SK-N-SH treated with all-trans-retinoic acid at 6 μM for 48 hours (cell line): ENCODE results near the gene PTBP3.

Experiments
- ATAC-seq: fragments of 200-7000 bp; cut with Tn5 transposase; 3 replicates; pipeline ENCODE4 v1.9.1; 2020; ENCODE audit warnings: mild to moderate bottlenecking, moderate library complexity
- ARNTL ChIP-seq: fragments of 450-650 bp; formaldehyde crosslinking; IDR thresholded peaks from 2 replicates; pipeline ENCODE4 v1.5.0; 2020; ENCODE audit warnings: low read depth, mild to moderate bottlenecking, moderate library complexity, borderline replicate concordance
- BACH2 ChIP-seq: fragments of 250-450 bp; sonication (Bioruptor Pico); IDR thresholded peaks from 2 replicates; pipeline ENCODE4 v1.9.0; 2021; ENCODE audit warnings: mild to moderate bottlenecking, borderline replicate concordance
- CSDC2 ChIP-seq: fragments of 250-450 bp; sonication (Bioruptor Pico); IDR thresholded peaks from 2 replicates; pipeline ENCODE4 v1.5.0; 2020; ENCODE audit warnings: mild to moderate bottlenecking, moderate library complexity
- GLIS3 ChIP-seq: fragments of 250-450 bp; sonication (Bioruptor Pico); IDR thresholded peaks from 2 replicates; pipeline ENCODE4 v1.5.0; 2020; ENCODE audit warnings: mild to moderate bottlenecking, moderate library complexity
- ISL1 ChIP-seq: fragments of 250-450 bp; sonication (Bioruptor Pico); IDR thresholded peaks from 2 replicates; pipeline ENCODE4 v2.1.2; 2022; ENCODE audit warnings: mild to moderate bottlenecking, moderate library complexity
- PPARA ChIP-seq: fragments of 250-450 bp; sonication (Bioruptor Pico); IDR thresholded peaks from 2 replicates; pipeline ENCODE4 v1.5.0; 2020; ENCODE audit warnings: mild to moderate bottlenecking, borderline replicate concordance
- RARB ChIP-seq: fragments of 250-450 bp; sonication (Bioruptor Pico); IDR thresholded peaks from 2 replicates; pipeline ENCODE4 v1.8.0; 2021; ENCODE audit warnings: mild to moderate bottlenecking, moderate library complexity
- TCF4 ChIP-seq: fragments of 250-450 bp; sonication (Bioruptor Pico); IDR thresholded peaks from 2 replicates; pipeline ENCODE4 v1.8.0; 2021; ENCODE audit warnings: mild to moderate bottlenecking, moderate library complexity, borderline replicate concordance
- TOX ChIP-seq: fragments of 250-450 bp; sonication (Bioruptor Pico); IDR thresholded peaks from 2 replicates; pipeline ENCODE4 v1.8.0; 2021; ENCODE audit warnings: mild to moderate bottlenecking, moderate library complexity, borderline replicate concordance
- ZC3H10 ChIP-seq: fragments of 250-450 bp; sonication (Bioruptor Pico); IDR thresholded peaks from 2 replicates; pipeline ENCODE4 v1.5.1; 2021; ENCODE audit warnings: mild to moderate bottlenecking, moderate library complexity
- ZFP3 ChIP-seq: fragments of 250-450 bp; sonication (Bioruptor Pico); IDR thresholded peaks from 2 replicates; pipeline ENCODE4 v1.5.0; 2020; ENCODE audit warnings: mild to moderate bottlenecking, moderate library complexity
- ZFP30 ChIP-seq: fragments of 450-650 bp; formaldehyde crosslinking; IDR thresholded peaks from 2 replicates; pipeline ENCODE4 v1.5.0; 2022; ENCODE audit warnings: mild to moderate bottlenecking, moderate library complexity
- ZNF565 ChIP-seq: fragments of 450-650 bp; formaldehyde crosslinking; conservative IDR thresholded peaks from 2 replicates; pipeline ENCODE4 v1.5.0; 2020; ENCODE audit warnings: low read depth, mild to moderate bottlenecking, moderate library complexity
- ZNF70 ChIP-seq: fragments of 450-650 bp; formaldehyde crosslinking; IDR thresholded peaks from 2 replicates; pipeline ENCODE4 v1.5.0; 2020; ENCODE audit warnings: mild to moderate bottlenecking, moderate library complexity
- ZNF8 ChIP-seq: fragments of 450-650 bp; formaldehyde crosslinking; IDR thresholded peaks from 2 replicates; pipeline ENCODE4 v1.5.0; 2020; ENCODE audit warnings: mild to moderate bottlenecking, moderate library complexity
- TF ChIP-seq, protein P1 (sequence below): fragments of 250-450 bp; sonication (Bioruptor Pico); IDR thresholded peaks from 2 replicates; pipeline ENCODE4 v1.5.1; 2020; ENCODE audit warnings: low read depth, mild to moderate bottlenecking, moderate library complexity
- TF ChIP-seq, protein P2 (sequence below): fragments of 250-450 bp; sonication (Bioruptor Pico); IDR thresholded peaks from 2 replicates; pipeline ENCODE4 v1.5.1; 2021; ENCODE audit warnings: mild to moderate bottlenecking, moderate library complexity
- TF ChIP-seq, protein P3 (sequence below): fragments of 250-450 bp; sonication (Bioruptor Pico); IDR thresholded peaks from 2 replicates; pipeline ENCODE4 v1.5.0; 2020; ENCODE audit warnings: mild to moderate bottlenecking, moderate library complexity
- TF ChIP-seq, protein P4 (sequence below): fragments of 250-450 bp; sonication (Bioruptor Pico); IDR thresholded peaks from 2 replicates; pipeline ENCODE4 v1.8.0; 2021; ENCODE audit warnings: low read depth, mild to moderate bottlenecking, moderate library complexity, borderline replicate concordance

PTBP3 gene

DNA sequence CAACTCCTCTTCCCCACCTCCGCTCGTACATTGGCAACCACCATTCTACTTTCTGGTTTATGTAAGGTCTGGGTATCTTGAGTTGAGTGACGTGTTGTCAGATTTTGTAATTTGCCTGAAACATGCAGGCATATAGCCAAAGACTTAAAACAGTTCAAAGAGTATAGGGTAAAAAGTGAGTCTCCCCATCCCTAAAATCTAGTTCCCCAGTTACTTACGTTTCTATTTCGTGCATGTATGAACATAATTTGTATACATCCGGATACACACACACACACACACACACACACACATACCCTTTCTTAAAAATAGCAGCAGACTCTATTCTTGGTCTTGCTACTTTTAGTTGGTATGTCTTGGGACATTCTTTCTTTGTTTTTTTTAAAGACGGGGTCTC, 47.4 kb upstream of the PTBP3 start:
- ATAC-seq, result no peak

DNA sequence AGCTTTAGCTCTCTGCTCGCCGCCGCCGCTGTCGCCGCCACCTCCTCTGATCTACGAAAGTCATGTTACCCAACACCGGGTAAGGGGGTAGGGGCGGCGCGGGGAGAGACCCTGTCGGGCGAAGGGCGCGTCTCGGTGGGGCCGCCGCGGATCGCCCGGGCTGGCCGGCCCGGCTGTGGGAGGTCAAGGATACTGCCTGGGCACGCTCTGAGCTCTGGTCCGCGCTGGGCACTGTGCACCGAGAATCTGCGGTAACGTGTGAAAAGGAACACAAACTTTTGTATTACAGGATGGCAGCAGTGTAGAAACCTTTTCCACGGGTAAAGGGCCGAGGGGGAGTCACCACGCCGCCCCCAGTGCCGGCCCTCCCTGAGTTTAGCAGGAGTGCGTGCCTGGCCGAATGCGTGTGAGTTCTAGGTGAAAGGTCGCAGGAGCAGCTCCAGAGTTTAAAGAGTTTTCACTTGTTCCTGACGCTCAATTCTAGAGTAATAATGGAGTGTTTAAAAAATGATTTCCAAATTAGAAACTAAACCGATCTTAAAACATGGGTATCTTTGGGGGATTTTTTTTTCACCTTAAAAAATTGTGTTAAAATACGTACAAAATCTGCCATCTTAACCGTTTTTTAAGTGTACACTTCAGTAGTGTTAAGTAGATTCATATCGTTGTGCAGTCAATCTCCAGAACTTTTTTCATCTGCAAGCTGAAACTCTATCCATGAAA, 46.8 kb upstream of the PTBP3 start, which contains the start of gene HSDL2:
TSS of gene HSDL2 (plus strand) at position 7 of the 723 bp plus-strand sequence. CDS start at position 63, 56 bp downstream.
- TF ChIP-seq ZNF565, result no peak
- peak; percentile 77 for ATAC-seq

More for the DNA sequence above, 47.4 kb upstream of the PTBP3 start:
- TF ChIP-seq BACH2 (CRISPR knock-in tag), result no peak
- TF ChIP-seq TOX (CRISPR knock-in tag), result no peak
- no peak for TF ChIP-seq RARB (CRISPR knock-in tag)
- TF ChIP-seq, protein P1, sequence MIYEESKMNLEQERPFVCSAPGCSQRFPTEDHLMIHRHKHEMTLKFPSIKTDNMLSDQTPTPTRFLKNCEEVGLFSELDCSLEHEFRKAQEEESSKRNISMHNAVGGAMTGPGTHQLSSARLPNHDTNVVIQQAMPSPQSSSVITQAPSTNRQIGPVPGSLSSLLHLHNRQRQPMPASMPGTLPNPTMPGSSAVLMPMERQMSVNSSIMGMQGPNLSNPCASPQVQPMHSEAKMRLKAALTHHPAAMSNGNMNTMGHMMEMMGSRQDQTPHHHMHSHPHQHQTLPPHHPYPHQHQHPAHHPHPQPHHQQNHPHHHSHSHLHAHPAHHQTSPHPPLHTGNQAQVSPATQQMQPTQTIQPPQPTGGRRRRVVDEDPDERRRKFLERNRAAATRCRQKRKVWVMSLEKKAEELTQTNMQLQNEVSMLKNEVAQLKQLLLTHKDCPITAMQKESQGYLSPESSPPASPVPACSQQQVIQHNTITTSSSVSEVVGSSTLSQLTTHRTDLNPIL (CRISPR knock-in tag), result no peak
- no peak for TF ChIP-seq ARNTL (CRISPR knock-in tag)
- no peak for TF ChIP-seq ZC3H10
- TF ChIP-seq, protein P2, sequence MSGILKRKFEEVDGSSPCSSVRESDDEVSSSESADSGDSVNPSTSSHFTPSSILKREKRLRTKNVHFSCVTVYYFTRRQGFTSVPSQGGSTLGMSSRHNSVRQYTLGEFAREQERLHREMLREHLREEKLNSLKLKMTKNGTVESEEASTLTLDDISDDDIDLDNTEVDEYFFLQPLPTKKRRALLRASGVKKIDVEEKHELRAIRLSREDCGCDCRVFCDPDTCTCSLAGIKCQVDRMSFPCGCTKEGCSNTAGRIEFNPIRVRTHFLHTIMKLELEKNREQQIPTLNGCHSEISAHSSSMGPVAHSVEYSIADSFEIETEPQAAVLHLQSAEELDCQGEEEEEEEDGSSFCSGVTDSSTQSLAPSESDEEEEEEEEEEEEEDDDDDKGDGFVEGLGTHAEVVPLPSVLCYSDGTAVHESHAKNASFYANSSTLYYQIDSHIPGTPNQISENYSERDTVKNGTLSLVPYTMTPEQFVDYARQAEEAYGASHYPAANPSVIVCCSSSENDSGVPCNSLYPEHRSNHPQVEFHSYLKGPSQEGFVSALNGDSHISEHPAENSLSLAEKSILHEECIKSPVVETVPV (CRISPR knock-in tag), result no peak
- no peak for TF ChIP-seq GLIS3 (CRISPR knock-in tag)
- TF ChIP-seq, protein P3, sequence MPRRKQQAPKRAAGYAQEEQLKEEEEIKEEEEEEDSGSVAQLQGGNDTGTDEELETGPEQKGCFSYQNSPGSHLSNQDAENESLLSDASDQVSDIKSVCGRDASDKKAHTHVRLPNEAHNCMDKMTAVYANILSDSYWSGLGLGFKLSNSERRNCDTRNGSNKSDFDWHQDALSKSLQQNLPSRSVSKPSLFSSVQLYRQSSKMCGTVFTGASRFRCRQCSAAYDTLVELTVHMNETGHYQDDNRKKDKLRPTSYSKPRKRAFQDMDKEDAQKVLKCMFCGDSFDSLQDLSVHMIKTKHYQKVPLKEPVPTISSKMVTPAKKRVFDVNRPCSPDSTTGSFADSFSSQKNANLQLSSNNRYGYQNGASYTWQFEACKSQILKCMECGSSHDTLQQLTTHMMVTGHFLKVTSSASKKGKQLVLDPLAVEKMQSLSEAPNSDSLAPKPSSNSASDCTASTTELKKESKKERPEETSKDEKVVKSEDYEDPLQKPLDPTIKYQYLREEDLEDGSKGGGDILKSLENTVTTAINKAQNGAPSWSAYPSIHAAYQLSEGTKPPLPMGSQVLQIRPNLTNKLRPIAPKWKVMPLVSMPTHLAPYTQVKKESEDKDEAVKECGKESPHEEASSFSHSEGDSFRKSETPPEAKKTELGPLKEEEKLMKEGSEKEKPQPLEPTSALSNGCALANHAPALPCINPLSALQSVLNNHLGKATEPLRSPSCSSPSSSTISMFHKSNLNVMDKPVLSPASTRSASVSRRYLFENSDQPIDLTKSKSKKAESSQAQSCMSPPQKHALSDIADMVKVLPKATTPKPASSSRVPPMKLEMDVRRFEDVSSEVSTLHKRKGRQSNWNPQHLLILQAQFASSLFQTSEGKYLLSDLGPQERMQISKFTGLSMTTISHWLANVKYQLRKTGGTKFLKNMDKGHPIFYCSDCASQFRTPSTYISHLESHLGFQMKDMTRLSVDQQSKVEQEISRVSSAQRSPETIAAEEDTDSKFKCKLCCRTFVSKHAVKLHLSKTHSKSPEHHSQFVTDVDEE (CRISPR knock-in tag), result no peak
- TF ChIP-seq, all 23 proteins: peak for 0

DNA sequence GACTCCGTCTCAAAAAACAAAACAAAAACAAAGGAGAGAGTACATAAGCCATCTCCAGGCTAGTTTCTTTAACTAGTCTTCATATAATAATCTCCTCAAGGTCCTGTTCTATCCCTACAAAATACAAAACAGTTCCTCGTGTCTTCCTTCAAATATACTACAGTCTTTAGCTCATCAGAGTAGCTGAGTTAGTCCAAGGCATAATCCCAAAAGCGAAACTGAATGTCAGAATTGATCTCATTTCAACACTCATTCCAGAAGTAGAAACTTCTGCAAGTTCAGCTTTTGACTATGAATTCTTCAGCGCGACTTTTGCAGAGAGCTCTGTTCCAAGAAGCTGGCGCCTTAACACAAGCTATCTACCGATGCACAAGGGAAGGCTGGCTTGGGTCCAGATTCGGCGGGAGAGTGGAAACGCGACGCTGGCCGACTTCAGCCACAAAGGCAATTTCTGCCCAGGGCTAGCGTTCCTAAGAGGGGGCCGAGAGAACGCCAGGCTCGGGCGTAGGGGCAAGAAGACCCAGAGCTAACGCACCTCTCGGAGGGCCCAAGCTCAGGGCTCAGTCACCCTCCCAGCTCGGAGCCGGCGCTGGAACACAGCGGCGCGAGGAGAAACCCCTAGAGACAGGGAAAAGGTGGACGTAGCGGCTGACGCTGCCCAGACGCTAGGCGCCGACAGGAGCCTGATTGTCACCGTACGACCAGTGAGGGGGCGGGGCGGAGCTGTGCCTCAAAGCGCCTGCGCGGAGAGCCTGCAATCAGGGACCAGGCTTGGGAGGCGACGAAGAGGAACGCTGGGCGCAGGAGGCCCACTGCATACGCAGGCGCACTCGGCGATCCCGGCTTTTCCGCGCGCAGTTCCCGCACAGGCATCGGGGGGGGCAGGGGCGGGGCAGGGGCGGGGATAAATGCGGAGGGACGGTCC, 46.0 kb upstream of the PTBP3 start:
- ATAC-seq, result peak; percentile 92
- peak; percentile 41; the same call in 1 of the 2 replicates for TF ChIP-seq TCF4 (CRISPR knock-in tag)
- TF ChIP-seq BACH2 (CRISPR knock-in tag), result no peak

DNA sequence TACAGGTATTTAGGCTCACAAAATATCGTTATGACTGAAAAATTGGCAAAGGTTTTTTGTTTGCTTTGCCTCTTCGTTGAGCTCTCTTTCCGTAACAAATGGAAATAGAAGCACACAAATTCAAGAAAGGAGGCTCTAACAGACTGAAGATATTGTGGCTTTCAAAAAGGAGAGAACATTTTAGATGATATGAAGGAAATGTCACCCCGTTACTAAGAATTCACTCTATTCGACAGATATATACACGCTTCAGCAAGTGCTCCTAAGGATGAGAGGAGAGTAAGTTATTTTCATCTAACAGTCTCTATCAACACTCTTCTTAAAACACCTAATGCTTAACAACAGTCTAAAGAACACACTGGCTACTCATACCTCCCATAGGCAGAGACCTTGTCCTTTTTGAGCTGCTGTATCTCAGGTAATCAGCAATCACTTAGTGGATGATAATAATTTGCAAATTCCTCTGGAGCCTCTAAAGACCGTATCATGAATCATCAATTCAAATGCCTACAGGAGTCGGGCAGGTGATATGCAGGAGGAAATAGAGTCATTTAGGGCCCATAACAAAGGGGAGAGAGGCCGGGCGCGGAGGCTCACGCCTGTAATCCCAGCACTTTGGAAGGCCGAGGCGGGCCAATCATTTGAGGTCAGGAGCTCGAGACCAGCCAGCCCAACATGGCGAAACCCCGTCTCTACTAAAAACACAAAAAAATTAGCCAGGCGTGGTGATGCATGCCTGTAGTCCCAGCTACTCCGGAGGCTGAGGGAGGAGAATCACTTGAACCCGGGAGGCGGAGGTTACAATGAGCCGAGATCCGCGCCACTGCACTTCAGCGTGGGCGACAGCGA, 45.1 kb upstream of the PTBP3 start:
- no peak for TF ChIP-seq ZFP3 (CRISPR knock-in tag)
- no peak for TF ChIP-seq ZNF70 (CRISPR knock-in tag)
- no peak for TF ChIP-seq ZNF565
- no peak for TF ChIP-seq ZC3H10
- TF ChIP-seq, protein P4, sequence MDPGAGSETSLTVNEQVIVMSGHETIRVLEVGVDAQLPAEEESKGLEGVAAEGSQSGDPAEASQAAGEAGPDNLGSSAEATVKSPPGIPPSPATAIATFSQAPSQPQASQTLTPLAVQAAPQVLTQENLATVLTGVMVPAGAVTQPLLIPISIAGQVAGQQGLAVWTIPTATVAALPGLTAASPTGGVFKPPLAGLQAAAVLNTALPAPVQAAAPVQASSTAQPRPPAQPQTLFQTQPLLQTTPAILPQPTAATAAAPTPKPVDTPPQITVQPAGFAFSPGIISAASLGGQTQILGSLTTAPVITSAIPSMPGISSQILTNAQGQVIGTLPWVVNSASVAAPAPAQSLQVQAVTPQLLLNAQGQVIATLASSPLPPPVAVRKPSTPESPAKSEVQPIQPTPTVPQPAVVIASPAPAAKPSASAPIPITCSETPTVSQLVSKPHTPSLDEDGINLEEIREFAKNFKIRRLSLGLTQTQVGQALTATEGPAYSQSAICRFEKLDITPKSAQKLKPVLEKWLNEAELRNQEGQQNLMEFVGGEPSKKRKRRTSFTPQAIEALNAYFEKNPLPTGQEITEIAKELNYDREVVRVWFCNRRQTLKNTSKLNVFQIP (CRISPR knock-in tag), result no peak
- no peak for TF ChIP-seq ZNF8 (CRISPR knock-in tag)
- no peak for TF ChIP-seq CSDC2 (CRISPR knock-in tag)
- no peak for TF ChIP-seq BACH2 (CRISPR knock-in tag)
- TF ChIP-seq, protein P1 (CRISPR knock-in tag), result no peak
- TF ChIP-seq ISL1 (CRISPR knock-in tag), result no peak
- TF ChIP-seq ARNTL (CRISPR knock-in tag), result no peak
- TF ChIP-seq, protein P3 (CRISPR knock-in tag), result no peak
- TF ChIP-seq ZFP30, result no peak
- no peak for TF ChIP-seq TCF4 (CRISPR knock-in tag)
- no peak for TF ChIP-seq PPARA (CRISPR knock-in tag)
- peak; percentile 2 for ATAC-seq
